ENCODE data around the gene CLDN17.

CLDN17 gene

GRCh38 chr21:30166705-30167104 is at the start of gene CLDN17:
Gene CLDN17 (minus strand): TSS chr21:30166805. CDS start chr21:30166617, 188 bp downstream.
- no peak for DNase-seq (ENCODE audit: low read depth in 2 of 2)

- no peak for DNase-seq (ENCODE audit: low read depth in 2 of 2)
Measured at GRCh38 chr21:30216041-30216723, 49.6 kb upstream of the CLDN17 start, which contains the start of gene CLDN8. Gene CLDN8 (minus strand): TSS chr21:30216097. CDS start chr21:30215925, 172 bp downstream.

- DNase-seq (ENCODE audit: low read depth in 2 of 2), result no peak
Measured at GRCh38 chr21:30211071-30211470, 44.5 kb upstream of the CLDN17 start.

GRCh38 chr21:30209601-30210000 is 43.0 kb upstream of the CLDN17 start:
- DNase-seq (ENCODE audit: low read depth in 2 of 2), result no peak

- DNase-seq (ENCODE audit: low read depth in 2 of 2), result no peak
Measured at GRCh38 chr21:30207252-30207579, 40.6 kb upstream of the CLDN17 start.

- no peak for DNase-seq (ENCODE audit: low read depth in 2 of 2)
Measured at GRCh38 chr21:30206551-30207251, 40.1 kb upstream of the CLDN17 start.

- DNase-seq (ENCODE audit: low read depth in 2 of 2), result no peak
Measured at GRCh38 chr21:30200000-30200399, 33.4 kb upstream of the CLDN17 start.

GRCh38 chr21:30194701-30195299 is 28.2 kb upstream of the CLDN17 start:
- no peak for DNase-seq (ENCODE audit: low read depth in 2 of 2)

- no peak for DNase-seq (ENCODE audit: low read depth in 2 of 2)
Measured at GRCh38 chr21:30193201-30193600, 26.6 kb upstream of the CLDN17 start.

- DNase-seq (ENCODE audit: low read depth in 2 of 2), result no peak
Measured at GRCh38 chr21:30190554-30190953, 23.9 kb upstream of the CLDN17 start.

- no peak for DNase-seq (ENCODE audit: low read depth in 2 of 2)
Measured at GRCh38 chr21:30189773-30190172, 23.2 kb upstream of the CLDN17 start.

- DNase-seq (ENCODE audit: low read depth in 2 of 2), result no peak
Measured at GRCh38 chr21:30186242-30186641, 19.6 kb upstream of the CLDN17 start.

- no peak for DNase-seq (ENCODE audit: low read depth in 2 of 2)
Measured at GRCh38 chr21:30168086-30168485, 1.5 kb upstream of the CLDN17 start.

- DNase-seq (ENCODE audit: low read depth in 2 of 2), result no peak
Measured at GRCh38 chr21:30166171-30166570, 434 bp downstream of the CLDN17 start.

GRCh38 chr21:30164796-30165195 is 1.8 kb downstream of the CLDN17 start:
- DNase-seq (ENCODE audit: low read depth in 2 of 2), result no peak

GRCh38 chr21:30153697-30154340 is 12.8 kb downstream of the CLDN17 start:
- no peak for DNase-seq (ENCODE audit: low read depth in 2 of 2)

- no peak for DNase-seq (ENCODE audit: low read depth in 2 of 2)
Measured at GRCh38 chr21:30152792-30153191, 13.8 kb downstream of the CLDN17 start.

GRCh38 chr21:30148906-30149305 is 17.7 kb downstream of the CLDN17 start:
- DNase-seq (ENCODE audit: low read depth in 2 of 2), result no peak

- no peak for DNase-seq (ENCODE audit: low read depth in 2 of 2)
Measured at GRCh38 chr21:30146558-30147282, 19.9 kb downstream of the CLDN17 start.

GRCh38 chr21:30138483-30138882 is 28.1 kb downstream of the CLDN17 start:
- DNase-seq (ENCODE audit: low read depth in 2 of 2), result no peak

- no peak for DNase-seq (ENCODE audit: low read depth in 2 of 2)
Measured at GRCh38 chr21:30129246-30129645, 37.4 kb downstream of the CLDN17 start.

- DNase-seq (ENCODE audit: low read depth in 2 of 2), result no peak
Measured at GRCh38 chr21:30126576-30126975, 40.0 kb downstream of the CLDN17 start.

Measured in stimulated activated CD4-positive, alpha-beta T cell treated with anti-CD3 and anti-CD28 coated beads, Interleukin-12 subunit alpha, Interleukin-12 subunit beta, amount 100 ng/mL, for 24 hours (primary cell).